Heart right ventricle (tissue), 16 donors: ENCODE measurements around the gene DNAJC30. TPM values are rescaled to one million over a fixed set of nuclear protein-coding genes. Genes with fewer than 3 reads are reported as not detected.
A peak's percentile ranks its signal among the peaks of the same experiment; 100 is the strongest.

Source experiments
- ATAC-seq, 8 donors: fragments of 200-7000 bp; cut with Tn5 transposase; one replicate each; pipeline ENCODE4 v1.9.1; 2020; ENCODE audit warnings: mild to moderate bottlenecking in 8 of 8, moderate library complexity in 8 of 8, moderate number of reproducible peaks in 1 of 8
- DNase-seq, 2 donors: peaks; one replicate each; pipeline ENCODE4 v3.0.0-alpha.2; 2020
- H3K27ac ChIP-seq, 10 donors: fragments of 200-600 bp; sonication (generic) in 2 of 10; one replicate each; pipeline versions ENCODE4 v1.5.0 to v1.8.0; 2020 to 2022; ENCODE audit warnings: mild to moderate bottlenecking in 3 of 10
- H3K27me3 ChIP-seq, 7 donors: fragments of 200-600 bp; one replicate each; pipeline ENCODE4 v1.8.0; 2021 to 2022; ENCODE audit warnings: mild to moderate bottlenecking in 2 of 7
- H3K36me3 ChIP-seq, 9 donors: fragments of 200-600 bp; sonication (generic) in 1 of 9; one replicate each; pipeline versions ENCODE4 v1.5.0 to v1.8.0; 2020 to 2022; ENCODE audit warnings: mild to moderate bottlenecking in 2 of 9
- H3K4me1 ChIP-seq, 9 donors: fragments of 200-600 bp; sonication (generic) in 1 of 9; one replicate each; pipeline versions ENCODE4 v1.5.0 to v1.8.0; 2020 to 2022; ENCODE audit warnings: mild to moderate bottlenecking in 4 of 9
- H3K4me3 ChIP-seq, 10 donors: fragments of 200-600 bp; sonication (generic) in 2 of 10; one replicate each; pipeline versions ENCODE4 v1.5.0 to v1.8.0; 2020 to 2022; ENCODE audit warnings: mild to moderate bottlenecking in 7 of 10, moderate library complexity in 2 of 10
- H3K9me3 ChIP-seq, 11 donors: fragments of 200-600 bp in 10 of 11; sonication (generic) in 2 of 11; one replicate each; pipeline versions ENCODE4 v1.5.0 to v1.8.0; 2013 to 2022; ENCODE audit warnings: mild to moderate bottlenecking in 2 of 11, control low read depth in 1 of 11, moderate library complexity in 1 of 11
- WGBS, 2 donors: extraction: QIAGEN DNeasy Blood & Tissue Kit; methylation state at CpG; one replicate each; pipeline ENCODE4 v1.1.7; 2013; ENCODE audit warnings: inconsistent platforms in 1 of 2; 5-methylcytosine and 5-hydroxymethylcytosine counted together
- intact Hi-C, 10 donors: fragments of 100-400 bp; cut with DNase I; formaldehyde crosslinking; loops; one replicate each; pipeline versions ENCODE4 v1.11.1 to v1.14.2; 2022
- polyA plus RNA-seq, 2 donors: library from polyadenylated mRNA; stranded (reverse); fragments of 200-250 nt; gene quantifications; one replicate each; pipeline ENCODE4 v1.2.3, GENCODE V29; 2013
- total RNA-seq, 10 donors: library from RNA; stranded (reverse); fragmentation: NEBNext Ultra II Directional in 3 of 10; extraction: Animal tissue kit (Norgen Biotek cat#: 25700) in 3 of 10; gene quantifications; one replicate each; pipeline versions ENCODE4 v1.2.1 to v1.2.4, GENCODE V29; 2021 to 2023
- TF ChIP-seq, protein P1 (sequence below), 9 donors: fragments of 200-600 bp; sonication (generic) in 2 of 9; IDR thresholded peaks; one replicate each; pipeline versions ENCODE4 v1.5.0 to v1.8.0; 2021 to 2022; ENCODE audit warnings: antibody characterized with exemption in 9 of 9, mild to moderate bottlenecking in 5 of 9, moderate library complexity in 1 of 9
- donor health status: Arrhythmogenic right ventricular cardiomyopathy.
- donor health status: ischemic (EF 13 %, LVEDD 7.1; RV severe dilation, severe dysfunction).
- donor health status: healthy with polysubstance abuse.
- donor health status: DM: no; HTN: yes; CAD: no.
- donor health status: DM: no; HTN: no; CAD: no.
- donor health status: ischemic (EF 25% LVEDD 6.9; RV normal size, moderate dysfunction).
- donor health status: ischemic (EF 25% LVEDD 5.7; RV mildly dilated, moderate dysfunction).
- donor health status: healthy.
- donor health status: DM: yes; HTN: yes; CAD: no.
- donor health status: Ischemic cardiomyopathy.
- donor health status: ischemic (EF 35%, LVEDD 5.7; RV mildly dilated, moderate dysfunction).
- donor health status: nonischemic (EF 11% LVEDD 7.7; RV severe dilation, severe dysfunction).
- donor health status: DM: yes; HTN: yes; CAD: no.
- donor health status: PGD.
- donor health status: ischemic (EF 29% LVEDD 5.4; RV normal size, mild dysfunction).
- donor health status: nonischemic (EF 23%, LVEDD 6.1; RV moderate dilation, normal function).

Gene DNAJC30
- total and polyA plus RNA-seq, 12 donors, result 9.1 to 20.8 (median 15.4) TPM

DNA sequence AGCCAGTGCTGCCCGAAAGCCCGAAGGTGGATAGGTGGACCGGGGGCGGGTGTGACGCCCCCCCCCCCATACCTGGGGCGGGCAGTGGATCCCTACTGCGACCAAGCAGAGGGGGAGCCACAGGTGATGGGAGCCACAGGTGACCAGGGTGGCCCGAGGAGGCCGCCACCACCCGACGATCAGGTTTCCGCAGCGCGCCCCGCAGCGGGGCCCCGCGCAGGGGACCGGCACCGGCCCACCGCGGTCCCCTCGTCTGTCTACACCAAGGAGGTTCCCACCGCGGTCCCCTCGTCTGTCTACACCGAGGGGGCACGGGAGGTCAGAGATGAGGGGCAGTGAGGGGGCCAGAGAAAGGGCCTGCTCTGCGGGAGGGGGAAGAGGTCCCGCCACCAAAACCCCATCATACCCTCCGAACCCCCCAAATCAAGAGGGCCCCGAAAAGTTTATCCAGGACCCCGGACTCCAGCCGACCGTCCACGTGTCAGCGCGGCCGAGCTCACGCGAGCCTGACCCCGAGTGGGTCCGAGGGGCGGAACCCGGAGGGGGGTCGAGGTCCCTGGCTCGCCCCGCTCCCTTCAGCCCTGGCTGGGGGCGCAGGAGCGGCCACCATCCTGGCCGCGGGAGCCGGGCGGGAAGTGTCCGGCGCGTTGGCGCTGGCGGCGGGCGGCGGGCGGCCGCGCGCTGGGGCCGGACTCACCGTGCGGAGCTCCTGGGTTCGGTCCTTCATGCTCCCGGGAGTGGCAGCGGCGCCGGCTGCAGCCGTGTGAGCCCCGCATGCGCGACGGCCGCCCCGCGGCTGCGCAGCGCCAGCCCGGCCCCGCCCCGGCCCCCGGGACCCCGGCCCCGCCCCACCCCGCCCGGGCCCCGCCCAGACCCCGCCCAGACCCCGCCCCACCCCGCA is 35.9 kb upstream of the DNAJC30 start, which contains the start of gene STX1A:
STX1A (minus strand) TSS at position 765 of the 901 bp plus-strand sequence; CDS start at position 727, 38 bp downstream.
- Histone ChIP-seq H3K4me1 (peaks cover 0 to 44% (median 25%) of the 10 kb centered on the region in 9 donors), H3K36me3 (no peaks in the 10 kb centered on the region), H3K9me3 (no peaks in the 10 kb centered on the region), H3K27ac (peak within 1 kb of the TSS in 5 of 10 donors; percentile 19 to 70 (median 34)), H3K4me3 (peak within 1 kb of the TSS; percentile 55 to 88 (median 74)), H3K27me3 (peaks cover 0 to 55% (median 0%) of the 10 kb centered on the region in 7 donors)
- TF ChIP-seq, protein P1, sequence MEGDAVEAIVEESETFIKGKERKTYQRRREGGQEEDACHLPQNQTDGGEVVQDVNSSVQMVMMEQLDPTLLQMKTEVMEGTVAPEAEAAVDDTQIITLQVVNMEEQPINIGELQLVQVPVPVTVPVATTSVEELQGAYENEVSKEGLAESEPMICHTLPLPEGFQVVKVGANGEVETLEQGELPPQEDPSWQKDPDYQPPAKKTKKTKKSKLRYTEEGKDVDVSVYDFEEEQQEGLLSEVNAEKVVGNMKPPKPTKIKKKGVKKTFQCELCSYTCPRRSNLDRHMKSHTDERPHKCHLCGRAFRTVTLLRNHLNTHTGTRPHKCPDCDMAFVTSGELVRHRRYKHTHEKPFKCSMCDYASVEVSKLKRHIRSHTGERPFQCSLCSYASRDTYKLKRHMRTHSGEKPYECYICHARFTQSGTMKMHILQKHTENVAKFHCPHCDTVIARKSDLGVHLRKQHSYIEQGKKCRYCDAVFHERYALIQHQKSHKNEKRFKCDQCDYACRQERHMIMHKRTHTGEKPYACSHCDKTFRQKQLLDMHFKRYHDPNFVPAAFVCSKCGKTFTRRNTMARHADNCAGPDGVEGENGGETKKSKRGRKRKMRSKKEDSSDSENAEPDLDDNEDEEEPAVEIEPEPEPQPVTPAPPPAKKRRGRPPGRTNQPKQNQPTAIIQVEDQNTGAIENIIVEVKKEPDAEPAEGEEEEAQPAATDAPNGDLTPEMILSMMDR (IDR thresholded peaks at IDR 0.05), result no peak
- peak; percentile 56 to 93 (median 66) for ATAC-seq
- intact Hi-C loops, result no loop called here
- DNase-seq, result peak in 1 of 2 donors; percentile 77
- WGBS, 2 donors, result 2% methylated on average over 57 to 96 of the region's 96 CpGs

DNA sequence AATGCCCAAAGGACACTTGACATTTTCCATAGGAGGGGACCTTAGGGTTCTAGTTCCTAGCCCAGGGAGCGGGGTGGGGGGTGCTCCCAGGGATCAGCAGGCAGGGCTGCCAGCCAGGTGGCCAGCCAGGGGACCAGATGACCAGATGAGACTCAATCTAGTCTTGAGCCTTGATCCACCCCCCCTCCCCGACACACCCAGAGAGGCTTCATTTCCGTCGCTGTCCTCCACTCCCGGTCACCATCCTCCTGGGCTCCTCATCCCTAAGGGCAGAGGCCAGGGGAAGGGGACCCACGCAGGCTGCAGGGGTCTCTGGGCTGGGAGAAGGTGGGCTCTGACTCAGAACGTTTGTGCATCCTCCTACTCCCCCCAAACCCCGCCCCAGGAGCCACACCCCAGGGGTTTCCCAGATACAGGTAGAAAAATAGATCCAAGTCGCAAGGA is 35.2 kb upstream of the DNAJC30 start:
- Histone ChIP-seq H3K4me3 (peak overlapping the region; percentile 55 to 88 (median 74)), H3K4me1 (peaks cover 0 to 44% (median 25%) of the 10 kb centered on the region in 9 donors), H3K9me3 (no peaks in the 10 kb centered on the region), H3K27ac (peak overlapping the region in 2 of 10 donors; percentile 34 to 70), H3K27me3 (peaks cover 0 to 60% (median 0%) of the 10 kb centered on the region in 7 donors), H3K36me3 (no peaks in the 10 kb centered on the region)
- intact Hi-C loops, result no loop called here
- DNase-seq, result no peak
- 40 to 54% methylated on average over 9 of the region's 9 CpGs for WGBS, 2 donors
- TF ChIP-seq, protein P1 (IDR thresholded peaks at IDR 0.05), result no peak
- no peak for ATAC-seq

DNA sequence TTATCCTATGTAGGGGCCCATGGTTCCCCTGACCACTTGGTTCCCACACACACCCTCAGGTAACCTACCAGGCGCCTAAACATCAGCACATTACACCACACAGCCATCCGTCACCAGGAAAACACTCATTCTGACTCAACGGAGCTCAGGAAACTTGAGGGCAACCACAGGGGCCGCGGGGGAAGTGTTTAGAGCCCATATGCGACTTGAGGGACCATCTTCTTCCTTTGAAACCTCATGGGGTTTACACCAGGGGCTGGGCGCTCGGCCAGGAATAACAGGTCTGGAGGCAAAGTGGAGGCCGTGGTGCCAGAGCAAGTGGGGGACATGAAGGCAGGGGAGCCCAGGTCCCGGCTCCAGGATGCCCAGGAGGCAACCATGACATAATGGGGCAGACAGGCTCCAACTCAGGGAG is 34.7 kb upstream of the DNAJC30 start:
- intact Hi-C loops, result no loop called here
- peak overlapping the region in 1 of 10 donors; percentile 31 for H3K27ac ChIP-seq
- peaks cover 0 to 64% (median 0%) of the 10 kb centered on the region in 7 donors for H3K27me3 ChIP-seq
- 65 to 74% methylated on average over 10 of the region's 10 CpGs for WGBS, 2 donors
- H3K4me3 ChIP-seq, result peak overlapping the region in 3 of 10 donors; percentile 68 to 76 (median 75)
- H3K9me3 ChIP-seq, result no peaks in the 10 kb centered on the region
- TF ChIP-seq, protein P1 (IDR thresholded peaks at IDR 0.05), result no peak
- no peaks in the 10 kb centered on the region for H3K36me3 ChIP-seq
- DNase-seq (no peak), ATAC-seq (no peak)
- H3K4me1 ChIP-seq, result peaks cover 0 to 44% (median 25%) of the 10 kb centered on the region in 9 donors

DNA sequence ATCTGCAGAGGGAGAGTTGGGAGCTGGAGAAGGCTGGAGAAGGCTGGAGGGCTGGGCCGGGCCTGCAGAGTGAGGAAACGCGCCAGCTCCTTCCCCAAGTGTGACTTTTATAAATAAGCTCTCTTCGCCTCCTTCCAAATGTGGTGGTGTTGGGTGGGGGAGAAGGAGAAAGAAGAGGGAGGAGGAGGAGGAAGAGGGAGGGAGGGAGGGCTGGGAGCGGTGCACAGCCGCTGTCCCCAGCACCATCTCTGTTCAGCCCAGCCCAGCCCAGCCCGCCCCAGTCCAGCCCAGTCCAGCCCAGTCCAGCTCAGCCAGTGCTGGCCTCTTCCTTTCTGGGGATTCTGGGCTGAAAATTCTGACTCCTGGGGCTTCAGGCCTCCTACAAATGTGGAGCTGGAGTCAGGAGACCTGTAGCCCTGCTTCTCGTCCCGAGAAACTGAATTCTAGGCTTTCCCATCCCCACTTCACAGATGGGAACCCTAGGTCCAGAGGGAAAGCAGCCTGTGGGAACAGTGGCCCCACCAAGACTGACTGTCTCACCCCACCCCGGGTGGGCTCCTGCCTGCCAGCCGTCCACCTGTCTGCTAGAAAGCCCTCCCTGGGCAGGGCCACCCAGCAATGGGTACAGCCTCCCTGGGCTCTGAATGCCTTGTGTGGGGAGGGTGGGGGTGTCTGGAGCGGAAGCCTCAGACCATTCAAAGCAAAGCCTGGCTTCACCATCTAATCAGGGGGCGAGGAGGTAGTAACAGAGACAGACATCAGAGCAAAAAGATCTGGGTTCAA is 34.0 kb upstream of the DNAJC30 start:
- WGBS, 2 donors, result 78 to 85% methylated on average over 13 of the region's 13 CpGs
- Histone ChIP-seq H3K4me1 (peaks cover 0 to 44% (median 25%) of the 10 kb centered on the region in 9 donors), H3K4me3 (no peak overlapping the region), H3K27ac (peak overlapping the region in 1 of 10 donors; percentile 31), H3K9me3 (no peaks in the 10 kb centered on the region), H3K36me3 (no peaks in the 10 kb centered on the region), H3K27me3 (peaks cover 0 to 65% (median 0%) of the 10 kb centered on the region in 7 donors)
- no peak for ATAC-seq
- TF ChIP-seq, protein P1 (IDR thresholded peaks at IDR 0.05), result no peak
- intact Hi-C loops, result no loop called here
- no peak for DNase-seq
